Measurements from ENCODE around the gene FGF11. TPM values are rescaled to one million over a fixed set of nuclear protein-coding genes. Genes with fewer than 3 reads are reported as not detected.

The FGF11 gene
- polyA plus RNA-seq, 1 of the 3 experiments (the other 2 are of a cell fraction) = 1.9 TPM

- 0 out of 2 replicates have a peak, but pooled peaks have one; percentile 73 for TF ChIP-seq SIN3A (IDR thresholded peaks at IDR 0.05; ENCODE audit: borderline replicate concordance, low read depth, low read length)
- TF ChIP-seq NRF1 (IDR thresholded peaks at IDR 0.05; ENCODE audit: low read depth, low read length) = no peak
- TF ChIP-seq USF2 (IDR thresholded peaks at IDR 0.05; ENCODE audit: borderline replicate concordance, low read depth, low read length) = no peak
- TF ChIP-seq EP300 (IDR thresholded peaks at IDR 0.05; ENCODE audit: borderline replicate concordance in 1 of 2, low read depth in 1 of 2, low read length in 1 of 2) = no peak
- TF ChIP-seq CTCF (IDR thresholded peaks at IDR 0.05) = peak; percentile 25
- TF ChIP-seq RFX5 (IDR thresholded peaks at IDR 0.05; ENCODE audit: low read length) = no peak
- no peak for TF ChIP-seq FOXJ3 (CRISPR knock-in tag; IDR thresholded peaks at IDR 0.05)
- TF ChIP-seq REST (IDR thresholded peaks at IDR 0.05; ENCODE audit: low read depth, low read length) = no peak
- TF ChIP-seq RCOR1 (IDR thresholded peaks at IDR 0.05; ENCODE audit: low read length) = no peak
- TF ChIP-seq FOSL2 (IDR thresholded peaks at IDR 0.05; ENCODE audit: borderline replicate concordance, low read depth) = no peak
- TF ChIP-seq POLR2AphosphoS5 (IDR thresholded peaks at IDR 0.05; ENCODE audit: low read depth, low read length) = no peak
- no peak for TF ChIP-seq TEAD4 (IDR thresholded peaks at IDR 0.05; ENCODE audit: borderline replicate concordance, insufficient read depth)
- no peak for TF ChIP-seq GATA2 (CRISPR knock-in tag; IDR thresholded peaks at IDR 0.05)
- TF ChIP-seq TCF12 (IDR thresholded peaks at IDR 0.05) = 0 out of 2 replicates have a peak, but pooled peaks have one; percentile 14
- TF ChIP-seq ZBTB33 (IDR thresholded peaks at IDR 0.05; ENCODE audit: borderline replicate concordance, low read depth) = no peak
These were observed 45.6 kb downstream of the FGF11 start (continued) for GRCh38 chr17:7484919-7485377.

All from SK-N-SH (cell line).